Mesenchymal stem cell (in vitro differentiated cells and primary cell): ENCODE data around the gene RAB6A.

Source experiments
- DNase-seq: peaks from one replicate; pipeline ENCODE4 v3.0.0-alpha.2; 2013
- H2AFZ ChIP-seq: one replicate; pipeline ENCODE4 v1.6.1; 2013; ENCODE audit warnings: low read depth, mild to moderate bottlenecking, control low read depth, inconsistent platforms, low read length, moderate library complexity
- H2AK5ac ChIP-seq: 2 replicates; pipeline ENCODE4 v1.6.1; 2013; ENCODE audit warnings: low read length, moderate library complexity, mild to moderate bottlenecking, inconsistent platforms; ENCODE audit not compliant: severe bottlenecking
- H2BK120ac ChIP-seq: one replicate; pipeline ENCODE4 v1.6.1; 2013; ENCODE audit warnings: low read depth, mild to moderate bottlenecking, inconsistent platforms, low read length, moderate library complexity
- H2BK12ac ChIP-seq, 2 experiments: one replicate each; pipeline ENCODE4 v1.6.1; 2013; ENCODE audit warnings: inconsistent platforms in 2 of 2, low read length in 2 of 2, mild to moderate bottlenecking in 2 of 2, moderate library complexity in 2 of 2, control low read depth in 1 of 2
- H2BK15ac ChIP-seq: one replicate; pipeline ENCODE4 v1.6.1; 2013; ENCODE audit warnings: mild to moderate bottlenecking, low read depth, inconsistent platforms; ENCODE audit not compliant: poor library complexity, severe bottlenecking
- H2BK5ac ChIP-seq: 2 replicates; pipeline ENCODE4 v1.6.1; 2013; ENCODE audit warnings: low read depth, mild to moderate bottlenecking, low read length, control low read depth, inconsistent platforms; ENCODE audit not compliant: poor library complexity, severe bottlenecking
- H3K14ac ChIP-seq, 2 experiments: one replicate each; pipeline ENCODE4 v1.6.1; 2013; ENCODE audit warnings: inconsistent platforms in 2 of 2, low read length in 2 of 2, control low read depth in 1 of 2, mild to moderate bottlenecking in 1 of 2, moderate library complexity in 1 of 2
- H3K18ac ChIP-seq, 2 experiments: one replicate each; pipeline ENCODE4 v1.6.1; 2013; ENCODE audit warnings: inconsistent platforms in 2 of 2, low read length in 2 of 2, control low read depth in 1 of 2, low read depth in 1 of 2, mild to moderate bottlenecking in 1 of 2
- H3K23ac ChIP-seq, 2 experiments: one replicate each; pipeline ENCODE4 v1.6.1; 2013; ENCODE audit warnings: inconsistent platforms in 2 of 2, low read length in 2 of 2, mild to moderate bottlenecking in 2 of 2, moderate library complexity in 2 of 2, control low read depth in 1 of 2
- H3K27ac ChIP-seq: 2 replicates; pipeline ENCODE4 v1.5.1; 2013; ENCODE audit warnings: mild to moderate bottlenecking, moderate library complexity, low read length, control low read depth, inconsistent platforms; ENCODE audit not compliant: poor library complexity, severe bottlenecking
- H3K27me3 ChIP-seq, 2 experiments: 2 replicates each; pipeline versions ENCODE4 v1.6.1 to v1.7.0; 2013; ENCODE audit warnings: low read length in 2 of 2, mild to moderate bottlenecking in 2 of 2, moderate library complexity in 2 of 2, control low read depth in 1 of 2, inconsistent platforms in 1 of 2; ENCODE audit not compliant: control insufficient read depth in 1 of 2, insufficient read depth in 1 of 2
- H3K36me3 ChIP-seq, 2 experiments: 2 replicates each; pipeline versions ENCODE4 v1.6.1 to v1.7.0; 2013; ENCODE audit warnings: low read length in 2 of 2, control low read depth in 1 of 2, inconsistent platforms in 1 of 2, low read depth in 1 of 2, mild to moderate bottlenecking in 1 of 2; ENCODE audit not compliant: insufficient read depth in 2 of 2, control insufficient read depth in 1 of 2
- H3K4ac ChIP-seq, 2 experiments: one replicate each; pipeline ENCODE4 v1.6.1; 2013; ENCODE audit warnings: inconsistent platforms in 2 of 2, low read length in 2 of 2, mild to moderate bottlenecking in 2 of 2, moderate library complexity in 2 of 2, control low read depth in 1 of 2, low read depth in 1 of 2
- H3K4me1 ChIP-seq: 2 replicates; pipeline ENCODE4 v1.6.1; 2013; ENCODE audit warnings: low read depth, low read length, control low read depth; ENCODE audit not compliant: control insufficient read depth, insufficient read depth
- H3K4me2 ChIP-seq: 2 replicates; pipeline ENCODE4 v1.6.1; 2013; ENCODE audit warnings: low read length, mild to moderate bottlenecking, inconsistent platforms; ENCODE audit not compliant: poor library complexity, severe bottlenecking
- H3K4me3 ChIP-seq, 2 experiments: 2 replicates each; pipeline versions ENCODE4 v1.5.1 to v1.7.0; 2013; ENCODE audit warnings: low read length in 2 of 2, mild to moderate bottlenecking in 2 of 2, control low read depth in 1 of 2, low read depth in 1 of 2; ENCODE audit not compliant: insufficient read depth in 1 of 2
- H3K79me1 ChIP-seq: replicated peaks from 2 replicates; pipeline ENCODE4 v1.6.1; 2013; ENCODE audit warnings: mild to moderate bottlenecking, control low read depth, low read length, inconsistent platforms; ENCODE audit not compliant: poor library complexity, severe bottlenecking
- H3K9ac ChIP-seq: 2 replicates; pipeline ENCODE4 v1.7.0; 2013; ENCODE audit warnings: mild to moderate bottlenecking, low read length, moderate library complexity
- H3K9me3 ChIP-seq: 2 replicates; pipeline ENCODE4 v1.7.0; 2013; ENCODE audit warnings: mild to moderate bottlenecking, low read length; ENCODE audit not compliant: control insufficient read depth
- H4K8ac ChIP-seq: one replicate; pipeline ENCODE4 v1.6.1; 2013; ENCODE audit warnings: inconsistent platforms, mild to moderate bottlenecking, low read length, moderate library complexity
- H4K91ac ChIP-seq: one replicate; pipeline ENCODE4 v1.6.1; 2013; ENCODE audit warnings: mild to moderate bottlenecking, low read length, inconsistent platforms
- WGBS: methylation state at CpG from one replicate; pipeline ENCODE4 v1.1.7; 2013; ENCODE audit warnings: mixed read lengths; 5-methylcytosine and 5-hydroxymethylcytosine counted together

The RAB6A gene

GRCh38 chr11:73651661-73652045, 109.2 kb downstream of the RAB6A start:
- Histone ChIP-seq H3K18ac (no peak overlapping the region), H3K4me3 (no peak overlapping the region), H2BK15ac (no peak overlapping the region), H2BK5ac (no peak overlapping the region), H2AK5ac (no peak overlapping the region), H3K27me3 (peaks cover 20 to 34% of the 10 kb centered on the region in 2 experiments), H3K4ac (no peak overlapping the region), H3K23ac (no peak overlapping the region), H3K36me3 (no peaks in the 10 kb centered on the region), H3K79me1 (no peaks in the 10 kb centered on the region), H3K4me2 (no peak overlapping the region), H3K14ac (no peak overlapping the region), H4K91ac (no peak overlapping the region), H2AFZ (no peak overlapping the region), H2BK120ac (no peak overlapping the region), H3K27ac (no peak overlapping the region), H4K8ac (no peak overlapping the region), H2BK12ac (no peak overlapping the region), H3K9me3 (no peaks in the 10 kb centered on the region), H3K9ac (no peak overlapping the region), H3K4me1 (peaks cover 8% of the 10 kb centered on the region)
- no peak for DNase-seq
- 90% methylated on average over 9 of the region's 9 CpGs for WGBS

- no peak overlapping the region for H2AK5ac ChIP-seq
- 91% methylated on average over 5 of the region's 5 CpGs for WGBS
- H2BK12ac ChIP-seq: no peak overlapping the region
- no peak overlapping the region for H3K18ac ChIP-seq
- H3K27me3 ChIP-seq: peaks cover 23 to 38% of the 10 kb centered on the region in 2 experiments
- H3K9me3 ChIP-seq: no peaks in the 10 kb centered on the region
- H3K4me2 ChIP-seq: no peak overlapping the region
- H3K36me3 ChIP-seq: no peaks in the 10 kb centered on the region
- no peak overlapping the region for H2BK120ac ChIP-seq
- no peak overlapping the region for H3K4me3 ChIP-seq
- H3K23ac ChIP-seq: no peak overlapping the region
- H3K27ac ChIP-seq: no peak overlapping the region
- H4K91ac ChIP-seq: no peak overlapping the region
- no peak for DNase-seq
- no peak overlapping the region for H2AFZ ChIP-seq
- H3K79me1 ChIP-seq: no peaks in the 10 kb centered on the region
- no peak overlapping the region for H4K8ac ChIP-seq
- H2BK5ac ChIP-seq: no peak overlapping the region
- H2BK15ac ChIP-seq: no peak overlapping the region
- no peak overlapping the region for H3K14ac ChIP-seq
- no peak overlapping the region for H3K4ac ChIP-seq
- no peak overlapping the region for H3K9ac ChIP-seq
- H3K4me1 ChIP-seq: peaks cover 8% of the 10 kb centered on the region
Observed at GRCh38 chr11:73651252-73651651, 109.6 kb downstream of the RAB6A start.

DNA sequence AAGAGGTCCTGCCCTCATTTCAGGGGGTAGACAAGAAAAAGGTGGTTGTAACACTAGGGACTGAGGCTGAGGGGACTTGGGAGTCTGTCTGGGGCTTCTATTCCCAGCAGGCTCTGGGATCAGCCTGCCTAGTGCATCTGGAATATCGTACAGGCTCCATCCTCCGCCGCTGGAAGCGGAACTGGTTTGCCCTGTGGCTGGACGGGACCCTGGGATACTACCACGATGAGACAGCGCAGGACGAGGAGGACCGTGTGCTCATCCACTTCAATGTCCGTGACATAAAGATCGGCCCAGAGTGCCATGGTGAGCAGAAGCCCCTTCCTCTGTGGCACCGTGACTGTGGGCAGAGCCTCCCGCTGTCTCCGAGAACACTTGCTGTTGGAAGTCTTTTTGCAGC, 110.5 kb downstream of the RAB6A start:
- no peaks in the 10 kb centered on the region for H3K9me3 ChIP-seq
- H2BK12ac ChIP-seq: no peak overlapping the region
- H3K14ac ChIP-seq: no peak overlapping the region
- H3K18ac ChIP-seq: no peak overlapping the region
- no peak overlapping the region for H4K91ac ChIP-seq
- H3K36me3 ChIP-seq: no peaks in the 10 kb centered on the region
- H2BK15ac ChIP-seq: no peak overlapping the region
- no peak for DNase-seq
- H3K4ac ChIP-seq: no peak overlapping the region
- no peak overlapping the region for H2BK120ac ChIP-seq
- no peak overlapping the region for H2AFZ ChIP-seq
- H3K27me3 ChIP-seq: peaks cover 28 to 46% of the 10 kb centered on the region in 2 experiments
- no peak overlapping the region for H3K9ac ChIP-seq
- WGBS: 92% methylated on average over 14 of the region's 14 CpGs
- no peak overlapping the region for H4K8ac ChIP-seq
- peaks cover 14% of the 10 kb centered on the region for H3K4me1 ChIP-seq
- no peak overlapping the region for H2BK5ac ChIP-seq
- no peaks in the 10 kb centered on the region for H3K79me1 ChIP-seq
- H2AK5ac ChIP-seq: no peak overlapping the region
- no peak overlapping the region for H3K23ac ChIP-seq
- H3K27ac ChIP-seq: no peak overlapping the region
- H3K4me3 ChIP-seq: no peak overlapping the region
- H3K4me2 ChIP-seq: no peak overlapping the region

- Histone ChIP-seq H4K91ac (no peak overlapping the region), H2BK120ac (no peak overlapping the region), H3K14ac (no peak overlapping the region), H2AFZ (no peak overlapping the region), H3K36me3 (no peaks in the 10 kb centered on the region), H2BK5ac (no peak overlapping the region), H3K79me1 (no peaks in the 10 kb centered on the region), H2BK12ac (no peak overlapping the region), H3K4me2 (no peak overlapping the region), H3K27me3 (peaks cover 28 to 51% of the 10 kb centered on the region in 2 experiments), H4K8ac (no peak overlapping the region), H3K18ac (no peak overlapping the region), H3K4me1 (peaks cover 14% of the 10 kb centered on the region), H3K4me3 (no peak overlapping the region), H2AK5ac (no peak overlapping the region), H3K27ac (no peak overlapping the region), H3K9me3 (no peaks in the 10 kb centered on the region), H3K23ac (no peak overlapping the region), H3K9ac (no peak overlapping the region), H2BK15ac (no peak overlapping the region), H3K4ac (no peak overlapping the region)
- DNase-seq: no peak
- WGBS: 83% methylated on average over 9 of the region's 9 CpGs
Observed at GRCh38 chr11:73649206-73649605, 111.7 kb downstream of the RAB6A start.
